H1 (cell line): ENCODE results near the gene RARB. TPM values are rescaled to one million over a fixed set of nuclear protein-coding genes. Genes with fewer than 3 reads are reported as not detected.

Experiments
- CTCF ChIA-PET: fragments of 300-600 bp; sonication (Branson Sonifier 250); formaldehyde crosslinking; loops from one replicate; lab custom pipeline; 2021; ENCODE audit not compliant: partially characterized antibody; lab: Charles Lee
- POLR2A ChIA-PET: fragments of 300-600 bp; sonication (Branson Sonifier 250); formaldehyde crosslinking; loops from one replicate; lab custom pipeline; 2021; ENCODE audit warnings: inconsistent platforms; ENCODE audit not compliant: partially characterized antibody; lab: Charles Lee
- DNase-seq, 2 experiments: peaks; one replicate each; pipeline versions ENCODE4 v3.0.0 to v3.0.0-alpha.2; 2010 to 2022; ENCODE audit warnings: low spot score in 2 of 2, low read depth in 1 of 2, mixed read lengths in 1 of 2
- FAIRE-seq: peaks from 2 replicates; lab custom pipeline; 2011; peaks lifted over from hg19 to GRCh38; lab: Jason Lieb, UNC
- H2AFZ ChIP-seq: 2 replicates; pipeline ENCODE4 v1.8.1; 2012; ENCODE audit warnings: low read length, inconsistent platforms
- H2AK5ac ChIP-seq: 2 replicates; pipeline ENCODE4 v1.6.1; 2013; ENCODE audit warnings: low read depth, low read length
- H2BK120ac ChIP-seq: replicated peaks from 2 replicates; pipeline ENCODE3; 2013; ENCODE audit warnings: low read depth, low read length, inconsistent platforms
- H2BK12ac ChIP-seq: 2 replicates; pipeline ENCODE4 v1.6.1; 2013; ENCODE audit warnings: low read depth, low read length
- H2BK15ac ChIP-seq: 2 replicates; pipeline ENCODE4 v1.6.1; 2013; ENCODE audit warnings: low read length
- H2BK20ac ChIP-seq: 2 replicates; pipeline ENCODE4 v1.6.1; 2013; ENCODE audit warnings: low read length
- H2BK5ac ChIP-seq: 2 replicates; pipeline ENCODE4 v1.6.1; 2013; ENCODE audit warnings: low read depth, low read length
- H3K14ac ChIP-seq: 2 replicates; pipeline ENCODE4 v1.6.1; 2013; ENCODE audit warnings: inconsistent platforms; ENCODE audit not compliant: insufficient read length
- H3K18ac ChIP-seq: 2 replicates; pipeline ENCODE4 v1.6.1; 2013; ENCODE audit warnings: low read length; ENCODE audit errors: extremely low read depth
- H3K23ac ChIP-seq: 2 replicates; pipeline ENCODE4 v1.6.1; 2013; ENCODE audit warnings: inconsistent platforms; ENCODE audit not compliant: insufficient read length
- H3K23me2 ChIP-seq: 2 replicates; pipeline ENCODE4 v1.6.1; 2013; ENCODE audit warnings: low read depth, low read length
- H3K27ac ChIP-seq: 2 replicates; pipeline ENCODE4 v1.6.1; 2011; ENCODE audit warnings: low read depth, low read length, inconsistent platforms
- H3K27me3 ChIP-seq, 4 experiments: replicated peaks in 1 of 4; 1 replicate in 1 of 4; 2 replicates in 3 of 4; pipeline versions ENCODE4 v1.6.1 to v1.8.1; 2011 to 2013; ENCODE audit warnings: low read length in 3 of 4, mild to moderate bottlenecking in 3 of 4, inconsistent platforms in 2 of 4, mixed read lengths in 2 of 4, moderate library complexity in 1 of 4; ENCODE audit not compliant: control insufficient read depth in 3 of 4, insufficient read depth in 3 of 4; ENCODE audit errors: extremely low read depth in 1 of 4
- H3K36me3 ChIP-seq, 4 experiments: 2 replicates each; pipeline versions ENCODE4 v1.6.1 to v1.8.1; 2011 to 2013; ENCODE audit warnings: mild to moderate bottlenecking in 4 of 4, low read length in 3 of 4, moderate library complexity in 2 of 4, control low read depth in 1 of 4, inconsistent platforms in 1 of 4; ENCODE audit not compliant: insufficient read depth in 4 of 4, control insufficient read depth in 2 of 4
- H3K4ac ChIP-seq: replicated peaks from 2 replicates; pipeline ENCODE3; 2013; ENCODE audit warnings: low read length, low read depth, mixed read lengths, inconsistent platforms; ENCODE audit not compliant: insufficient read length
- H3K4me1 ChIP-seq, 4 experiments: replicated peaks in 1 of 4; 1 replicate in 1 of 4; 2 replicates in 3 of 4; pipeline versions ENCODE4 v1.6.1 to v1.8.1; 2011 to 2013; ENCODE audit warnings: low read length in 3 of 4, inconsistent platforms in 2 of 4, mixed read lengths in 1 of 4; ENCODE audit not compliant: insufficient read depth in 4 of 4, control insufficient read depth in 3 of 4
- H3K4me2 ChIP-seq, 2 experiments: 2 replicates each; pipeline versions ENCODE4 v1.6.1 to v1.8.1; 2011 to 2013; ENCODE audit warnings: low read depth in 2 of 2, low read length in 2 of 2, control low read depth in 1 of 2, inconsistent platforms in 1 of 2, mild to moderate bottlenecking in 1 of 2; ENCODE audit not compliant: insufficient read depth in 1 of 2
- H3K4me3 ChIP-seq, 4 experiments: fragments of 200-600, 300-600 bp in 1 of 4; sonication (generic), shearing (Covaris generic), sonication (Bioruptor Twin) in 1 of 4; 2 replicates each; pipeline versions ENCODE4 v1.5.1 to v1.8.1; 2011 to 2016; ENCODE audit warnings: low read length in 4 of 4, low read depth in 3 of 4, control low read depth in 2 of 4, inconsistent platforms in 2 of 4, mild to moderate bottlenecking in 2 of 4, mixed read lengths in 1 of 4, moderate library complexity in 1 of 4; ENCODE audit not compliant: insufficient read depth in 2 of 4; ENCODE audit errors: extremely low read depth in 1 of 4
- H3K56ac ChIP-seq: replicated peaks from 2 replicates; pipeline ENCODE3; 2013; ENCODE audit warnings: low read depth, mild to moderate bottlenecking, mixed read lengths, low read length, inconsistent platforms; ENCODE audit not compliant: insufficient read length
- H3K79me1 ChIP-seq: 2 replicates; pipeline ENCODE4 v1.6.1; 2013; ENCODE audit warnings: low read depth, low read length, control low read depth
- H3K79me2 ChIP-seq, 2 experiments: 2 replicates each; pipeline versions ENCODE4 v1.6.1 to v1.8.1; 2012 to 2013; ENCODE audit warnings: low read length in 2 of 2, mild to moderate bottlenecking in 2 of 2, inconsistent platforms in 1 of 2; ENCODE audit not compliant: insufficient read depth in 2 of 2, control insufficient read depth in 1 of 2
- H3K9ac ChIP-seq, 4 experiments: replicated peaks in 1 of 4; 1 replicate in 1 of 4; 2 replicates in 3 of 4; pipeline versions ENCODE4 v1.6.1 to v1.8.1; 2011 to 2013; ENCODE audit warnings: low read depth in 3 of 4, low read length in 3 of 4, control low read depth in 2 of 4, mild to moderate bottlenecking in 2 of 4, moderate library complexity in 2 of 4, inconsistent platforms in 1 of 4; ENCODE audit errors: extremely low read depth in 1 of 4
- H3K9me3 ChIP-seq, 2 experiments: 2 replicates each; pipeline versions ENCODE4 v1.6.1 to v1.8.1; 2012 to 2013; ENCODE audit warnings: mild to moderate bottlenecking in 2 of 2, moderate library complexity in 2 of 2, control low read depth in 1 of 2, inconsistent platforms in 1 of 2, low read depth in 1 of 2, low read length in 1 of 2, mixed read lengths in 1 of 2; ENCODE audit not compliant: insufficient read depth in 2 of 2
- H4K20me1 ChIP-seq, 2 experiments: replicated peaks in 1 of 2; 2 replicates each; pipeline versions ENCODE3 to v1.8.1; 2011 to 2013; ENCODE audit warnings: inconsistent platforms in 2 of 2, low read length in 2 of 2, mild to moderate bottlenecking in 1 of 2; ENCODE audit not compliant: insufficient read depth in 2 of 2, control insufficient read depth in 1 of 2
- H4K5ac ChIP-seq: 2 replicates; pipeline ENCODE4 v1.6.1; 2013; ENCODE audit warnings: low read length, low read depth, mixed read lengths, inconsistent platforms; ENCODE audit not compliant: insufficient read length
- H4K8ac ChIP-seq: 2 replicates; pipeline ENCODE4 v1.8.0; 2013; ENCODE audit warnings: mild to moderate bottlenecking, moderate library complexity, low read length, inconsistent platforms; ENCODE audit not compliant: insufficient read depth; ENCODE audit errors: extremely low read depth
- H4K91ac ChIP-seq: replicated peaks from 2 replicates; pipeline ENCODE3; 2013; ENCODE audit warnings: low read length, mixed read lengths, inconsistent platforms; ENCODE audit not compliant: insufficient read length
- ASH2L ChIP-seq: fragments of 200-600, 300-600 bp; sonication (generic); IDR thresholded peaks from one replicate; pipeline ENCODE4 v1.7.1; 2017; ENCODE audit warnings: low read length
- POLR2AphosphoS5 ChIP-seq: IDR thresholded peaks from 2 replicates; pipeline ENCODE4 v1.6.1; 2011; ENCODE audit warnings: low read depth, low read length
- RBBP5 ChIP-seq: IDR thresholded peaks from 2 replicates; pipeline ENCODE4 v1.7.1; 2012; ENCODE audit warnings: low read depth, mild to moderate bottlenecking, inconsistent platforms, low read length, moderate library complexity, borderline replicate concordance
- WGBS, 2 experiments: shearing (Covaris generic) in 1 of 2; methylation state at CpG; one replicate each; pipeline versions ENCODE4 v1.1.6 to v1.1.7; 2013 to 2015; ENCODE audit warnings: low lambda C conversion rate in 2 of 2, mixed read lengths in 2 of 2, inconsistent platforms in 1 of 2, low coverage in 1 of 2, missing lambda C conversion rate in 1 of 2; ENCODE audit not compliant: insufficient replicate concordance in 2 of 2, insufficient coverage in 1 of 2, insufficient read length in 1 of 2; ENCODE audit errors: extremely low coverage in 1 of 2, missing lambda C conversion rate in 1 of 2; 5-methylcytosine and 5-hydroxymethylcytosine counted together
- polyA plus RNA-seq, 7 experiments: library from polyadenylated mRNA; depleted of rRNA in 3 of 7; stranded (reverse) in 5 of 7; unstranded in 2 of 7; fragments of >200 nt in 5 of 7; fragments of 200-250 nt in 2 of 7; gene quantifications; 1 replicate in 5 of 7; 2 replicates in 1 of 7; 4 replicates in 1 of 7; pipeline versions ENCODE4 v1.2.1 to v1.2.3, GENCODE V29; 2011 to 2013; ENCODE audit warnings: missing spikeins in 2 of 7, mixed read lengths in 2 of 7
- total RNA-seq: library from RNA; stranded (reverse); fragmentation: NEBNext Ultra II Directional; extraction: Animal tissue kit (Norgen Biotek cat#: 25700); gene quantifications from 2 replicates; pipeline ENCODE4 v1.2.1, GENCODE V29; 2021
- TF ChIP-seq, protein P1 (sequence below): IDR thresholded peaks from 2 replicates; pipeline ENCODE4 v1.6.1; 2011; ENCODE audit warnings: low read depth, mild to moderate bottlenecking, low read length; ENCODE audit not compliant: insufficient read depth

RARB gene
- total and polyA plus RNA-seq, 2 of the 8 experiments (the other 6 are each of a cell fraction or from before 2014, with no cell fraction given), result 0.15 to 0.22 TPM

- WGBS, 2 experiments, result 93% methylated on average over 3 of the region's 3 CpGs; no CpG with 5 or more reads in 1 of the 2 experiments
- H2BK20ac ChIP-seq, result no peak overlapping the region
- H3K14ac ChIP-seq, result no peak overlapping the region
- H2BK5ac ChIP-seq, result no peak overlapping the region
- TF ChIP-seq, protein P1, sequence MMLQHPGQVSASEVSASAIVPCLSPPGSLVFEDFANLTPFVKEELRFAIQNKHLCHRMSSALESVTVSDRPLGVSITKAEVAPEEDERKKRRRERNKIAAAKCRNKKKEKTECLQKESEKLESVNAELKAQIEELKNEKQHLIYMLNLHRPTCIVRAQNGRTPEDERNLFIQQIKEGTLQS, result no peak
- TF ChIP-seq POLR2AphosphoS5, result no peak
- TF ChIP-seq RBBP5, result no peak
- no peak for TF ChIP-seq ASH2L
- no peak overlapping the region for H3K4ac ChIP-seq
- H3K4me2 ChIP-seq, result no peak overlapping the region
- H2BK15ac ChIP-seq, result no peak overlapping the region
- no peaks in the 10 kb centered on the region for H3K36me3 ChIP-seq
- ChIA-PET POLR2A (no interaction called here), CTCF (interaction anchor here (1.1 kb wide), 2 partner anchors 66 to 490 kb away, joined by 3 read pairs; no protein-coding TSS in a partner anchor)
- H3K18ac ChIP-seq, result no peak overlapping the region
- no peak overlapping the region for H2BK12ac ChIP-seq
- H4K20me1 ChIP-seq, result no peaks in the 10 kb centered on the region
- H3K4me3 ChIP-seq, result no peak overlapping the region
- H2AFZ ChIP-seq, result no peak overlapping the region
- no peak overlapping the region for H4K91ac ChIP-seq
- DNase-seq, result no peak
- H3K9me3 ChIP-seq, result peaks cover 1 to 2% of the 10 kb centered on the region in 2 experiments; a peak in 1 of 4 replicates
- no peaks in the 10 kb centered on the region for H3K79me2 ChIP-seq
- H4K5ac ChIP-seq, result no peak overlapping the region
- no peaks in the 10 kb centered on the region; the same call in 1 of the 2 replicates for H3K23me2 ChIP-seq
- no peak overlapping the region for H3K9ac ChIP-seq
- H2AK5ac ChIP-seq, result no peak overlapping the region
- no peak overlapping the region for H4K8ac ChIP-seq
- H3K4me1 ChIP-seq, result peaks cover 0 to 3% (median 0%) of the 10 kb centered on the region in 4 experiments; a peak in 1 of 7 replicates
- H3K79me1 ChIP-seq, result no peaks in the 10 kb centered on the region
- no peak overlapping the region for H3K23ac ChIP-seq
- H3K56ac ChIP-seq, result no peak overlapping the region
- no peak overlapping the region for H2BK120ac ChIP-seq
- no peak for FAIRE-seq
- no peaks in the 10 kb centered on the region for H3K27me3 ChIP-seq
- H3K27ac ChIP-seq, result no peak overlapping the region
Observed at GRCh38 chr3:25527336-25527735, 99.3 kb downstream of the RARB start.
